ENCODE measurements around the gene TASOR2. TPM values are rescaled to one million over a fixed set of nuclear protein-coding genes. Genes with fewer than 3 reads are reported as not detected.
A peak's percentile ranks its signal among the peaks of the same experiment; 100 is the strongest.

The TASOR2 gene, protein sequence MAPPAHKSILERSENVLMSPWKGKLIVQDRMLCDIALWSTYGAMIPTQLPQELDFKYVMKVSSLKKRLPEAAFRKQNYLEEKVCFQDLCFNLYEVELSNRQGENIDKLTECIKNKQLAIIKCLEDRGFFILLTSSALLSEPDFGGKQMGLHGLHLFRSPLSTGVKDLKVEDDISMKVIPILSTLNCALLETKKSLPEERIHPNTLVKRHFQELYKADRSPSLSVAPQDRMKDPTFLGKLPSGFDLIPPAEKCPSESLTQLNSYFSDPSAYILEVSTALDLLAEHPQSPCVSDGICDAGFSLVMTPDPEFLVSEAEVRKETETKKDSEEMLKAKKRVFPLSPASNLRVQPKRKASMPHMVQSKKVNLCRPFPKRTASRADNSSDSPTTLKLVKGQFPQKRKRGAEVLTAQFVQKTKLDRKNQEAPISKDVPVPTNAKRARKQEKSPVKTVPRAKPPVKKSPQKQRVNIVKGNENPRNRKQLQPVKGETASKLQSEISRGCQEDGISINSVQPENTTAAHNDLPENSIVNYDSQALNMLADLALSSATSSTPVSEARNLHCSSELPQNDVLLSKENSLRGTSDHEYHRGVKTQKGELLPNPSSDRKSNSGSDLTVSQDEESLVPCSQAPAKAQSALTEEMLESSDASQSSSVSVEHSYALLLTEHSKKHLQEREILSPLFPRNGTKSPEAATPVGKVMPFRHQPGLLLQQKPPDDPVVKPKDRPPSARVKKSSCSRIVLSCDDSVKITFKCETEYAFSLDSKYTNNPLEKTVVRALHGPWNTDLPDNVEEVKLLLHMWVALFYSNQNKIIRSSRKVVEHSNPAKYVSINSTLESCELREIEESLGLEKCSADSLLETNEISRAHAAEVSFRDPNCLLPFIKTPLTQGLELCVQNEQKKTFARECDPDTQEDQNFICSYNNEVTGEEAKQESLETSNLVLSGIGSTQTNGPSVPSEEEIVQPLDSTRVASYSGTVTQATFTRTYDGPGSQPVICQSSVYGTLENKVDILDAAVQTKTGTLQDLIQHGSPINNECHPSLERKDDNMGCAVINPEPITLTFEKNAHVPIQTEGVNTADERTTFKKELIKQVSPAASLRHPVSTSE (N-terminal part only)
- polyA plus RNA-seq (2013, experiment 1 of 2), result 12.5 TPM
- polyA plus RNA-seq (2013, experiment 2 of 2), result 14.1 TPM

DNA sequence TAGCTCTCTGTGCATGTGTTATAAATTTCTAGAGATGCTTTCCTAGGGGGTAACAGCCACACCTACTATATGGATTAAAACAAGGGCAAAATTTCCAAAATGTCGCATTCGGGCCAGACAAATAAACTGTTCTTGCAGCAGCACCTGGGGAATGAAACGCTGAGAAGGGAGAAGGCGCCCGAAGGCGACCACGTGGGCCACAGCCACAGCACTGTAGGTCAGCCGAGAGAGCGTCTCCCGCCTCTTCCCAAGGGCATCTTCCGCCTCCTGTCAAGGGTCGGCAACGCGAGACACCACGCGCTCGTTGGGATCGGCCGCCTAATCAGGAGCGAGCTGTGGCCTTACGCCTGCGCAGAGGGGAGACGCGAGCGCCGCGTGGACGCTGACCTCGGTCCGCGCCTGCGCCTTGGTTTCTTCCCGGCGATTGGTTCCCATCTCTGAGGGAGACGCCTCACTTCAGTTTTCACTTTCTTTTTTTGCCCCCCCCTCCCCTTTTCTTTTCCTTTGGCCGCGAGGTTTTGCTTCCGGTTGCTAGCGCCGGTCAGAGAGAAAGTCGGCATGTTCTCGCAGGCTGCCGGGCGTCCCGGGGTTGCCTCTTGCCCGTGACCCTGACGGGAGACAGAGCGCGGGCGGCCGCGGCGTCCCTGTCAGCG lies at the start of gene TASOR2:
Gene TASOR2, plus strand, starts transcription at position 521 of the 653 bp plus-strand sequence. CDS start 35,805 bp downstream, outside the sequence.
- H3K9ac ChIP-seq (ENCODE audit: low read depth, low read length, poor library complexity), result peak within 1 kb of the TSS; percentile 60
- H4K91ac ChIP-seq (ENCODE audit: low read depth, low read length, poor library complexity), result no peak within 1 kb of the TSS
- H3K36me3 ChIP-seq (replicated peaks in 1 of 2; ENCODE audit: control insufficient read depth in 2 of 2, insufficient read depth in 2 of 2, low read length in 2 of 2), result peaks cover 0 to 3% of the 10 kb centered on the region in 2 donors
- no CpG with 5 or more reads among the region's 54 CpGs for WGBS, 2 donors (ENCODE audit: extremely low coverage in 2 of 2, insufficient read length in 2 of 2, insufficient replicate concordance in 1 of 2)
- H3K4me3 ChIP-seq (ENCODE audit: low read length in 2 of 2), result peak within 1 kb of the TSS; percentile 78 to 99
- H3K27me3 ChIP-seq (ENCODE audit: control insufficient read depth in 3 of 3, insufficient read depth in 3 of 3, low read depth in 1 of 3, low read length in 3 of 3), result peaks cover 0 to 22% (median 3%) of the 10 kb centered on the region in 3 experiments
- H3K79me1 ChIP-seq (ENCODE audit: low read depth, low read length), result peaks cover 4% of the 10 kb centered on the region
- no peak within 1 kb of the TSS for H3K27ac ChIP-seq (replicated peaks; ENCODE audit: low read length)
- no peak within 1 kb of the TSS for H2BK12ac ChIP-seq (ENCODE audit: low read length)
- H3K4me2 ChIP-seq (ENCODE audit: insufficient read depth, low read length, poor library complexity, severe bottlenecking), result peak within 1 kb of the TSS; percentile 83
- H2BK15ac ChIP-seq (ENCODE audit: low read length), result no peak within 1 kb of the TSS
- no peak within 1 kb of the TSS for H3K14ac ChIP-seq (ENCODE audit: low read length)
- H2AFZ ChIP-seq (ENCODE audit: low read length), result peak within 1 kb of the TSS; percentile 87
- H3K18ac ChIP-seq (ENCODE audit: low read length), result peak within 1 kb of the TSS; percentile 80
- peaks cover 0 to 4% of the 10 kb centered on the region in 2 donors for H3K9me3 ChIP-seq (replicated peaks in 1 of 2; ENCODE audit: control insufficient read depth in 2 of 2, insufficient read depth in 1 of 2, low read depth in 1 of 2, low read length in 2 of 2)
- no peak within 1 kb of the TSS for H2AK5ac ChIP-seq (ENCODE audit: low read depth, low read length)
- peak within 1 kb of the TSS; percentile 80 for H3K23ac ChIP-seq (ENCODE audit: low read depth, low read length, poor library complexity)
- H3K4me1 ChIP-seq (ENCODE audit: control insufficient read depth in 2 of 2, insufficient read depth in 1 of 2, low read depth in 1 of 2, low read length in 2 of 2), result peaks cover 1 to 5% of the 10 kb centered on the region in 2 donors
- H4K8ac ChIP-seq (ENCODE audit: low read depth, low read length), result no peak within 1 kb of the TSS
- H2BK120ac ChIP-seq (ENCODE audit: low read depth, low read length), result no peak within 1 kb of the TSS
- no peak within 1 kb of the TSS for H3K4ac ChIP-seq (ENCODE audit: low read length)
- peak; percentile 93 for DNase-seq (ENCODE audit: low spot score)
- no peak within 1 kb of the TSS for H2BK5ac ChIP-seq (ENCODE audit: low read length)

DNA sequence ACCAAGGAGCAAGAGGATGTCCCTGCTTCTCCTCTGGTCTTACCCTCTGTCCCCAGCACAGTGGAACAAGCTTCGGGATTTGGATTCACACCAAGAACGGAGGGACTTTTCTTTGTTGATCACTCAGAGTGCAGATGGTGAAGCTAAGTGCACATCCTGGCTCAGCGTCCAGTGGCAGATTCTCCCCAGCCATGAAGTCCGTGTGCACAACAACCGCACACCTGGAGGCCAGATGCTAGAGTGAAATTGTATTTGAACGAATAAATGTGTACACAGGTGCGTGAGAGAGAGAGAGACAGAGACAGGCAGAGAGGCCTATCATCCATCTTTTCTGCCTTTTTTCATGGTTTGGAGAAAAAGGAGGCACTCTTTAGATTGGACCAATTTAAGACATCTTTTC lies 49.7 kb upstream of the TASOR2 start:
- Histone ChIP-seq H4K8ac (ENCODE audit: low read depth, low read length) (no peak overlapping the region), H3K4me2 (ENCODE audit: insufficient read depth, low read length, poor library complexity, severe bottlenecking) (no peak overlapping the region), H3K36me3 (replicated peaks in 1 of 2; ENCODE audit: control insufficient read depth in 2 of 2, insufficient read depth in 2 of 2, low read length in 2 of 2) (peaks cover 3 to 11% of the 10 kb centered on the region in 2 donors), H2AFZ (ENCODE audit: low read length) (no peak overlapping the region), H3K9me3 (replicated peaks in 1 of 2; ENCODE audit: control insufficient read depth in 2 of 2, insufficient read depth in 1 of 2, low read depth in 1 of 2, low read length in 2 of 2) (no peaks in the 10 kb centered on the region), H3K4me1 (ENCODE audit: control insufficient read depth in 2 of 2, insufficient read depth in 1 of 2, low read depth in 1 of 2, low read length in 2 of 2) (no peaks in the 10 kb centered on the region), H3K18ac (ENCODE audit: low read length) (no peak overlapping the region), H3K23ac (ENCODE audit: low read depth, low read length, poor library complexity) (no peak overlapping the region), H3K14ac (ENCODE audit: low read length) (no peak overlapping the region), H3K79me1 (ENCODE audit: low read depth, low read length) (no peaks in the 10 kb centered on the region), H2BK12ac (ENCODE audit: low read length) (no peak overlapping the region), H4K91ac (ENCODE audit: low read depth, low read length, poor library complexity) (no peak overlapping the region), H2BK15ac (ENCODE audit: low read length) (no peak overlapping the region), H3K4ac (ENCODE audit: low read length) (no peak overlapping the region), H3K27me3 (ENCODE audit: control insufficient read depth in 3 of 3, insufficient read depth in 3 of 3, low read depth in 1 of 3, low read length in 3 of 3) (no peaks in the 10 kb centered on the region), H3K9ac (ENCODE audit: low read depth, low read length, poor library complexity) (no peak overlapping the region), H2AK5ac (ENCODE audit: low read depth, low read length) (no peak overlapping the region), H3K4me3 (ENCODE audit: low read length in 2 of 2) (no peak overlapping the region), H2BK5ac (ENCODE audit: low read length) (no peak overlapping the region), H2BK120ac (ENCODE audit: low read depth, low read length) (no peak overlapping the region), H3K27ac (replicated peaks; ENCODE audit: low read length) (no peak overlapping the region)
- no CpG with 5 or more reads among the region's 7 CpGs for WGBS, 2 donors (ENCODE audit: extremely low coverage in 2 of 2, insufficient read length in 2 of 2, insufficient replicate concordance in 1 of 2)
- no peak for DNase-seq (ENCODE audit: low spot score)

DNA sequence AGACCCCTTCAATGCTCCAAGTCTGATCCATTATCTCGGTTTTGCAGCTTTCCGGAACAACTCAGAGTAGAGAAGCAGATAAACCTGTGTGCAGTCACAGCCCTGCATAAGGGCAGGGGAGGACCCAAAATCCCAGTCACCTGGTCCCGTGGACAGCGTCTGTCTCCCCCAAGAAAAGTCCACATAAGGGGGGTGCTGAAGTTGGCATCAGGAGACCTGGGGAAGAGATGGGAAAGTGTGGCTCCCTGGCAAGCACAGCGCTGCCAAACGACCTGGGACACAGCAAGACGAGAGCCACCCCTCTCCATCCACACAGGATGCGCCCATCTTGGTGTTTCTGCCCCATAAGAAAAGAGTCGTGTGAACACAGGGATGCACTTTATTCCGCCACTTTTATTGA lies 46.1 kb upstream of the TASOR2 start:
- no peak overlapping the region for H3K4ac ChIP-seq (ENCODE audit: low read length)
- H3K9me3 ChIP-seq (replicated peaks in 1 of 2; ENCODE audit: control insufficient read depth in 2 of 2, insufficient read depth in 1 of 2, low read depth in 1 of 2, low read length in 2 of 2), result no peaks in the 10 kb centered on the region
- H2BK5ac ChIP-seq (ENCODE audit: low read length), result no peak overlapping the region
- WGBS, 2 donors (ENCODE audit: extremely low coverage in 2 of 2, insufficient read length in 2 of 2, insufficient replicate concordance in 1 of 2), result no CpG with 5 or more reads among the region's 10 CpGs
- H2AFZ ChIP-seq (ENCODE audit: low read length), result no peak overlapping the region
- H3K23ac ChIP-seq (ENCODE audit: low read depth, low read length, poor library complexity), result no peak overlapping the region
- no peak overlapping the region for H4K91ac ChIP-seq (ENCODE audit: low read depth, low read length, poor library complexity)
- DNase-seq (ENCODE audit: low spot score), result no peak
- no peak overlapping the region for H2AK5ac ChIP-seq (ENCODE audit: low read depth, low read length)
- H3K27me3 ChIP-seq (ENCODE audit: control insufficient read depth in 3 of 3, insufficient read depth in 3 of 3, low read depth in 1 of 3, low read length in 3 of 3), result no peaks in the 10 kb centered on the region
- H3K4me2 ChIP-seq (ENCODE audit: insufficient read depth, low read length, poor library complexity, severe bottlenecking), result no peak overlapping the region
- no peaks in the 10 kb centered on the region for H3K79me1 ChIP-seq (ENCODE audit: low read depth, low read length)
- H3K36me3 ChIP-seq (replicated peaks in 1 of 2; ENCODE audit: control insufficient read depth in 2 of 2, insufficient read depth in 2 of 2, low read length in 2 of 2), result peaks cover 15 to 33% of the 10 kb centered on the region in 2 donors
- H3K9ac ChIP-seq (ENCODE audit: low read depth, low read length, poor library complexity), result no peak overlapping the region
- H4K8ac ChIP-seq (ENCODE audit: low read depth, low read length), result no peak overlapping the region
- H3K4me1 ChIP-seq (ENCODE audit: control insufficient read depth in 2 of 2, insufficient read depth in 1 of 2, low read depth in 1 of 2, low read length in 2 of 2), result no peaks in the 10 kb centered on the region
- no peak overlapping the region for H2BK15ac ChIP-seq (ENCODE audit: low read length)
- H3K4me3 ChIP-seq (ENCODE audit: low read length in 2 of 2), result no peak overlapping the region
- no peak overlapping the region for H3K18ac ChIP-seq (ENCODE audit: low read length)
- no peak overlapping the region for H3K14ac ChIP-seq (ENCODE audit: low read length)
- no peak overlapping the region for H2BK12ac ChIP-seq (ENCODE audit: low read length)
- no peak overlapping the region for H2BK120ac ChIP-seq (ENCODE audit: low read depth, low read length)
- H3K27ac ChIP-seq (replicated peaks; ENCODE audit: low read length), result no peak overlapping the region
